Measurements from ENCODE around the gene ZBTB42. TPM values are rescaled to one million over a fixed set of nuclear protein-coding genes. Genes with fewer than 3 reads are reported as not detected.

Gene ZBTB42
- total RNA-seq, 2 experiments from 2014 or later: 2.9 to 3.0 TPM

GRCh38 chr14:104794631-104794992 lies 6.3 kb upstream of the ZBTB42 start:
- ChIA-PET POLR2A (interaction anchor here (0.9 to 2.7 kb wide), 4 partner anchors 26 to 70 kb away, joined by 3 to 9 read pairs (median 5); partner anchors contain the start of gene SIVA1), CTCF (interaction anchor here (1.5 kb wide), 1 partner anchor 33 kb away, joined by 4 read pairs; no protein-coding TSS in a partner anchor)
- ATAC-seq (ENCODE audit: poor library complexity) (no peak), DNase-seq (peak in 1 of 14 experiments; percentile 23)
- TF ChIP-seq, protein P1, sequence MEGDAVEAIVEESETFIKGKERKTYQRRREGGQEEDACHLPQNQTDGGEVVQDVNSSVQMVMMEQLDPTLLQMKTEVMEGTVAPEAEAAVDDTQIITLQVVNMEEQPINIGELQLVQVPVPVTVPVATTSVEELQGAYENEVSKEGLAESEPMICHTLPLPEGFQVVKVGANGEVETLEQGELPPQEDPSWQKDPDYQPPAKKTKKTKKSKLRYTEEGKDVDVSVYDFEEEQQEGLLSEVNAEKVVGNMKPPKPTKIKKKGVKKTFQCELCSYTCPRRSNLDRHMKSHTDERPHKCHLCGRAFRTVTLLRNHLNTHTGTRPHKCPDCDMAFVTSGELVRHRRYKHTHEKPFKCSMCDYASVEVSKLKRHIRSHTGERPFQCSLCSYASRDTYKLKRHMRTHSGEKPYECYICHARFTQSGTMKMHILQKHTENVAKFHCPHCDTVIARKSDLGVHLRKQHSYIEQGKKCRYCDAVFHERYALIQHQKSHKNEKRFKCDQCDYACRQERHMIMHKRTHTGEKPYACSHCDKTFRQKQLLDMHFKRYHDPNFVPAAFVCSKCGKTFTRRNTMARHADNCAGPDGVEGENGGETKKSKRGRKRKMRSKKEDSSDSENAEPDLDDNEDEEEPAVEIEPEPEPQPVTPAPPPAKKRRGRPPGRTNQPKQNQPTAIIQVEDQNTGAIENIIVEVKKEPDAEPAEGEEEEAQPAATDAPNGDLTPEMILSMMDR (IDR thresholded peaks at IDR 0.05): no peak
- Histone ChIP-seq H3K27me3 (ENCODE audit: control insufficient read depth in 1 of 2, insufficient read depth in 2 of 2, low read length in 2 of 2) (no peaks in the 10 kb centered on the region), H3K4me3 (ENCODE audit: low read length) (peak overlapping the region; percentile 80), H3K36me3 (ENCODE audit: insufficient read depth, low read length) (peaks cover 30% of the 10 kb centered on the region), H3K4me1 (ENCODE audit: insufficient read depth, low read length) (peaks cover 63% of the 10 kb centered on the region), H3K9me3 (ENCODE audit: control insufficient read depth in 1 of 2, insufficient read depth in 1 of 2, low read length in 2 of 2) (no peaks in the 10 kb centered on the region), H3K27ac (ENCODE audit: low read depth in 1 of 2, low read length in 2 of 2) (no peak overlapping the region)
- Mint-ChIP-seq H3K36me3 (ENCODE audit: low read depth) (peaks cover 20% of the 10 kb centered on the region), H3K9me3 (no peaks in the 10 kb centered on the region), H3K27me3 (no peaks in the 10 kb centered on the region), H3K4me3 (peak overlapping the region; percentile 90), H3K27ac (peak overlapping the region; percentile 73), H3K4me1 (ENCODE audit: low read depth) (peaks cover 53% of the 10 kb centered on the region)
- intact Hi-C loops (cut with DNase I, micrococcal nuclease): loop anchor here in 1 of 2 experiments (2.0 to 10.0 kb wide), 2 partner anchors 70 to 700 kb away; partner anchors contain the start of genes ADSS1 and TEDC1

- intact Hi-C loops (cut with DNase I, micrococcal nuclease): loop anchor here in 1 of 2 experiments (1.0 to 10.0 kb wide), 3 partner anchors 31 to 700 kb away; partner anchors contain the start of genes ADSS1 and TEDC1
These were observed 5.7 kb upstream of the ZBTB42 start, which contains the start of gene AKT1 for GRCh38 chr14:104794993-104795780. TSS of gene AKT1 (minus strand) at chr14:104795748. CDS start at chr14:104792643, 3,105 bp downstream.

More at GRCh38 chr14:104794993-104795780, 5.7 kb upstream of the ZBTB42 start, which contains the start of gene AKT1:
- peak within 1 kb of the TSS; percentile 82 for H3K27ac Mint-ChIP-seq
- POLR2A ChIA-PET: interaction anchor here (1.4 to 2.7 kb wide), 3 partner anchors 31 to 69 kb away, joined by 5 to 9 read pairs (median 5); partner anchors contain the start of gene SIVA1
- H3K27ac ChIP-seq (ENCODE audit: low read depth in 1 of 2, low read length in 2 of 2): peak within 1 kb of the TSS; percentile 67 to 75
- H3K4me1 ChIP-seq (ENCODE audit: insufficient read depth, low read length): peaks cover 64% of the 10 kb centered on the region
- ATAC-seq (ENCODE audit: poor library complexity) (peak; percentile 22), DNase-seq (peak in 5 of 14 experiments; percentile 23 to 64 (median 53))
- H3K4me1 Mint-ChIP-seq (ENCODE audit: low read depth): peaks cover 54% of the 10 kb centered on the region
- CTCF ChIA-PET: interaction anchor here (1.5 kb wide), 1 partner anchor 32 kb away, joined by 4 read pairs; no protein-coding TSS in a partner anchor
- peak within 1 kb of the TSS; percentile 80 for H3K4me3 ChIP-seq (ENCODE audit: low read length)
- H3K9me3 Mint-ChIP-seq: no peaks in the 10 kb centered on the region
- peak within 1 kb of the TSS; percentile 90 for H3K4me3 Mint-ChIP-seq
- H3K36me3 Mint-ChIP-seq (ENCODE audit: low read depth): peaks cover 15% of the 10 kb centered on the region
- peaks cover 25% of the 10 kb centered on the region for H3K36me3 ChIP-seq (ENCODE audit: insufficient read depth, low read length)
- no peaks in the 10 kb centered on the region for H3K9me3 ChIP-seq (ENCODE audit: control insufficient read depth in 1 of 2, insufficient read depth in 1 of 2, low read length in 2 of 2)
- H3K27me3 Mint-ChIP-seq: no peaks in the 10 kb centered on the region
- TF ChIP-seq, protein P1 (IDR thresholded peaks at IDR 0.05): no peak
- H3K27me3 ChIP-seq (ENCODE audit: control insufficient read depth in 1 of 2, insufficient read depth in 2 of 2, low read length in 2 of 2): no peaks in the 10 kb centered on the region
